NCI-H524 treated with DMSO at 0.1 percent for 48 hours (cell line): Measurements from ENCODE around the gene DNAI2.
A peak's percentile ranks its signal among the peaks of the same experiment; 100 is the strongest.
"Not testable (repeated sequence)": the region's sequence is repeated elsewhere in the genome, so short reads cannot be mapped to it uniquely, and the experiment has no call there.

Experiments used
- DNase-seq: peaks from one replicate; lab custom pipeline; 2025; lab: John Stamatoyannopoulos, UW

Gene DNAI2

DNA sequence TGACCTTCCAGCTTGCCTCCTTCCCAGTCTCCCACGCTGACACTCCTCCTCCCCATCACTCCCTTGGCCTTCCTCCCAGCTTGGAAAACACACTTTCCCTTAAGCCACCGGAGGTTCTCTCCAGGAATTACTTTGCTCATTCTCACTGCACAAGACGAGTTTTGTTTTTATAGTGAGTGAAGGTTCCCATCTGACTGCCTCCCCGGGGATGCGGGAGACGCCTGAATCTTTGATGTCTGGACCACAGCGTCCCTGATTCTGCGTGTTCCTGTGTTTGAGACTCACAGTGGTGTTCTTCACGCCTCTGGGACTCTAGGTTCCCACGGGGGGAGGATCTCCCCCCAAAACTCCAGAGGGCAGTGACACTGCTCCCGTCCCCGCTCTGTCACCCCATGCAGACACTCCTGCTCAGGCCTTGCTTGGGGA lies 2.0 kb downstream of the DNAI2 start:
- no peak for DNase-seq

DNA sequence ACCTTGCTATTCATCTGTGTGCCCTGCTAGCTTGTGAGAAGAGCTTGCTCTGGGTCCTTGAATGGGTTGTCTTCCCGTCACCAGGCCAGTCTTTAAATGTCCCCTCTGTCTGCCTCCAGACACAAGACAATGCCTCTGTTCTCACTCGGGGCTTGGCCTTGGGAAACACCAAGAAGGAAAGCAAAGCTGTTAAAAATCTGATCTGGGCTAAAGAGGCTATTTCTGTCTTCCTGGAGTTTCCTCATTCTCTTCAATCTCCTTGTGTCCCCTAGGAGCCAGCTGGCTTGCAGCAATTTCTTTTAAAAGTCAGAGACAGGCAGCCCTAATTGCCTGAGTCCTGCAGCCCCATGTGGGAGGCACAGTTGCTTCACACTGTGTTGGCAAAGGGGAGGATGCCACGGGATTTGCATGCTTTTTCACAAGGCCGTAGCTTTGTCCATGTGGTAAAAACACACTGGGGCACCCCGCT lies 2.5 kb downstream of the DNAI2 start:
- DNase-seq, result no peak

GRCh38 chr17:74277935-74278334 lies 3.9 kb downstream of the DNAI2 start:
- no peak for DNase-seq

DNA sequence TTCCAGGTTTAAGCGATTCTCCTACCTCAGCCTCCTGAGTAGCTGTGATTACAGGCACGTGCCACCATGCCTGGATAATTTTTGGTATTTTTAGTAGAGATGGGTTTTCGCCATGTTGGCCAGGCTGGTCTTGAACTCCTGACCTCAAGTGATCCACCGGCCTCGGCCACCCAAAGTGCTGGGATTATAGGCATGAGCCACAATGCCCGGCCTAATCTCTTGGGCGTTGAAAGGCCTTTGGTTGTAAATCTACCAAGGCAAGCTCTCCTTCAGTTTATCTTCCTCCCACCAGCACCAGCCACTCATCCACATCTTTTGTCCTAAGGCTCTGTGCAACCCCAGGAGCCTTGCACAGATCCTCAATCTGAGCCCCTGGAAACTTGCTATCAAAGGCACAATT lies 5.6 kb downstream of the DNAI2 start:
- not testable (repeated sequence) for DNase-seq

DNA sequence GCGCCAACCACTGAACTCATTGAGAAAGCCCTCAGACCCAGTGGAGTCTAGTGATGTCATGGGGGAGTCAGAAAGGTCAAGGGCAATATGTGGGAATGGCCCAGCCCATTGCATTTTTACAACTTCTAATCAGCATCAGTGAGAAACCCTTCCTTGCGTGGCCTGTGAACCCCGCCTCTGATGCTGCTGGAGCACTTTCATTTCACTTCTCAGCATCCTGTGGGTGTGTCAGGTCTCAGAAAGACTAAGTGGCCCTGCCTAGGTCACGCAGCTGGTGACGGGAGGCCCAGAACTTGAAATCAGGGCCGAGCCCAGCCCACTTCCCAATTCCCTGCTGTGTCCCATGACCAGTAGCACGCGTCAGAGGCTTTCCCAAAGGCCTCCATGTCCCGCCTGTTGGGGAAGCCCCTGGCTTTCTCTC lies 6.1 kb downstream of the DNAI2 start:
- DNase-seq, result no peak

DNA sequence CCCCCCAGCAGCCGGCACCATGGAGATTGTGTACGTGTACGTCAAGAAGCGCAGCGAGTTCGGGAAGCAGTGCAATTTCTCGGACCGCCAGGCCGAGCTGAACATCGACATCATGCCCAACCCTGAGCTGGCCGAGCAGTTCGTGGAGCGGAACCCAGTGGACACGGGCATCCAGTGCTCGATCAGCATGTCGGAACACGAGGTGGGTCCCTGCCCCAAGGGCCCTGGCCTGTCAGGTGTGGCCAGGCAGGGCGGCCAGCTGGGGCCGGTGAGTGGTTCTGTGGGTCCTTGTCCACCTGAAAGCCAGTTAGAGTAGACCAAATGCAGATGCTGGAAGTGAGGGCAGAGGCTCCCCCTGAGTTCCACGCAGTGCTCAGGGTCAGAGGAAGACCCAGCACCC lies 7.8 kb downstream of the DNAI2 start:
- DNase-seq, result no peak

GRCh38 chr17:74282274-74282586 lies 8.2 kb downstream of the DNAI2 start:
- not testable (repeated sequence) for DNase-seq

GRCh38 chr17:74282587-74283370 lies 8.7 kb downstream of the DNAI2 start:
- no peak for DNase-seq

- no peak for DNase-seq
Measured at GRCh38 chr17:74283371-74283673, 9.3 kb downstream of the DNAI2 start.

DNA sequence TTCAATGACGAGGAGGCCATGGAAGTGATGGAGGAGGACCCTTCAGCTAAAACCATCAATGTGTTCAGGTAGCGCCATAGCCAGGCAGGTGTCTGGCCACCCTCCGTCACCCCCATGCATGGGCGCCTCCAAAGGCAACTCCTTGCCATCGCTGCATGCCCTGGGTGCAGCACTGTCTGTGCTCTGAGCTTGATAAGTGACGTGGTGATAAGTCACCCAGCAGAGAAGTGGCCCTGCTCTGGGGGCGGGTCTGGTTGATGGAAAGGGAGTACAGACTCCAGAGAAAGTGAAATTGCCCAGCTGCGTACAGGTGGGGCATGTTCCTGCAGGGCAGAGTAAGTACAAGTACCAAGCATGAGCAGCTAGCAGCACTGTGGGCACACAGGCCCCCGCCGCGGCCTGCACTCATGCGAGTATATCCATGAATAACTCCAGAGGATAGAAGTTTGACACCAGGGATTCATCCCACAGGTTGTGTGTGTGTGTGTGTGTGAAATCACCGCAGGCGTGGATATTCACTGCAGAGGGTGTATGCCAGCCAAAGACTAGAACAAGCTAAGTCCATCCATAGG lies 13.1 kb downstream of the DNAI2 start:
- no peak for DNase-seq

DNA sequence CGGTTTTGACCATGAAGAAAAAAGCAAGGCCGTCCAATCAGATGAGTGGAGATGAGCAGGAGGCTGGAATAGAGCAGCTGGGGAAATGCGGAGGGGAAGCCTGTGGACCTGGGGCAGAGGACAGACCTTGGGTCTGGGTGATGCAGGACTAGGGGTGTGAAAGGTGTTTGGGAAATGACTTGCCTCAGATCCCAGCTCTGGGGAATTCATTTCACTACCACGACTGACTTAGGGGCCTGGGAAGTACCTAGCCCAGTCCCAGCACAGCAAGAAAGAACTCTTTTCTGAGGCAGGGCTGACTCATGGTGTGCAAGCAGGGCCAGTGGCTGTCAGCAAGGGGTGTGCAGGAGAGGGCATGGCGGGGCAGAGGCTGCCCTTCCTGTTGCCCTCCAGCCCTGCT lies 14.8 kb downstream of the DNAI2 start:
- DNase-seq, result no peak

DNA sequence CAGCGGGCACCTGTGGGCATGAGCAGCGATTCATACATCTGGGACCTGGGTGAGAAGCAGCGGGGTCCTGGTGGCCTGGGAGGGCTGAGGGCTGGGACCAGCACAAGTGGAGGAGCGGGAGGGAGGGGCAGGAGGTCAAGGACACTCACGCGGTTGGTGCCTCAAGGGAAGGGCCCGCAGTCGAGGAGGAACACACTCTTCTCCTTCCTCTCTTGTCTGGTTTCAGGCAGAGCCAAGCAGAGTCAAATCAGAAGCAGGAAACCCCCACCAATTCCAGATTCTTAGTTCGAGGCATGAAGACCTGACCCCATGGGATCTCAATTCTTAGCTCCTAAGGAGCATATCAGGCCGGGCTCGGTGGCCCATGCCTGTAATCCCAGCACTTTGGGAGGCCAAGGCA lies 15.7 kb downstream of the DNAI2 start:
- DNase-seq, result no peak

GRCh38 chr17:74290340-74290739 lies 16.3 kb downstream of the DNAI2 start:
- no peak for DNase-seq

DNA sequence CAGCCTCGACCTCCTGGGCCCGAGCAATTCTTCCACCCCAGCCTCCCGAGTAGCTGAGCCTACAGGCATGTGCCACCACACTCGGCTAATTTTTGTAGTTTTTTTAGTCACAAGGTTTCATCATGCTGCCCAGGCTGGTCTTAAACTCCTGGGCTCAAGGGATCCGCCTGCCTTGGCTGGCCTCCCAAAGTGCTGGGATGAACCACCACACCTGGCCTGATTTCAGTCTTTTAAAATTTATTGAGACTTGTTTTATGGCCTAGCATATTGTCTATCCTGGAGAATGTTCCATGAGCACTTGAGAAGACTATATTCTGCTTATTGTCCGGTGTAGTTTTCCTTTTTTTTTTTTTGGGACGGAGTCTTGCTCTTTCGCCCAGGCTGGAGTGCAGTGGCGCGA lies 18.5 kb downstream of the DNAI2 start:
- DNase-seq, result no peak

DNA sequence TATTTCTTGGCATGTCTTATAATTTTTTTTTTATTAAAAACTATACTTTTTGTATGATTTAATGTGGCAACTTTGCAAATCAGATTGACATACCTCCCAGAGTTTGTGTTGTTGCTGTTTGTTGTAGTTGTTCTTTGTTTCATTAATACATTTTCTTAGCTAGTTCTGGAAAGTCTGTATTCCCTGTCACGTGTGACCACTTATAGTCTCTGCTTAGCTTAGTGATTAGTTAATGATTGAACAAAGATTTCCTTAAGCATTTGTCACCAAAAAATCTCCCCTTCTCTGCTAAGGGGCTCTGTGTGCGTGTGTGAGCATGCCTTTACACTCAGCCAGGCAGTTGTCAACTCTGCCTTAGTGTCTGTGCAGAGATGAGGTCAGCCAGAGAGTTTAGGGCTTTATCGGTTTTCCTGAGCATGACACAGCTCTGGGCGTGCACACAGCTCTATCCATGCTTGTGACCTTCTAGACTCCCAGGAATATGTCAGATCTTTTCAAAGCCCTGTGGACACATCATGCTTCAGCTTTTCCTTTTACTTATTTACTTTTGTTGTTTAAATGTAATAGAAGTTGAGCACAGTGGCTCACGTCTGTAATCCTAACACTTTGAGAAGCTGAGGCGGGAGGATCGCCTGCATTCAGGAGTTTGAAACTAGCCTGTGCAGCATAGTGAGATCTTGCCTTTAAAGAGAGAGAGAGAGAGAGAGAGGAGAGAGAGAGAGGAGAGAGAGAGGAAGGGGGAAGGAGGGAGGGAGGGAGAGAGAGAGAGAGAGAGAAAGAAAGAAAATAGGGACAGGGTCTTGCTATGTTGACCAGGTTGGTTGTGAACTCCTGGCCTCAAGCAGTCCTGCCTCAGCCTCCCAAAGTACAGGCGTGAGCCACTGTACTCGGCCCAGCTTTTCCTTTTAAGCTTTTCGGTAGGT lies 21.9 kb downstream of the DNAI2 start:
- no peak for DNase-seq

GRCh38 chr17:74296548-74296936 lies 22.5 kb downstream of the DNAI2 start:
- DNase-seq, result peak; percentile 51

DNA sequence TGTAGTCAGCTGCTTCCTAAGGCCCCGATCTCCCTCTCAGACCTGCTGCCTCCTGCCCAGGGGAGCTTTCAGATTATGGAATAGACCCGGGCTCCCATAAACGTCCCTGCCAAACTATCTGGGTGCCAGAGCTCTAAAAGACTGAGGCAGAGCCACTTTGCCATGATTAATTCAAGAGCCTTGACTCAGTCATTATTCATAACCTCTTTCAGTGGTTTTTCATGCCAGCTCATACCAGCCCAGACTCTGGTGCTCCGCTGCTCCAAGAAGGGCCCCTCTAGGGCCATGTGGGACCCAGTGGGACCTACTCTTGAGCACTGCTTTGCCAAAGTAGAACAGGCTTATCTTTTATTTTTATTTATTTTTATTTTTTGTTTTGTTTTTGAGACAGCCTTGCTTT lies 23.9 kb downstream of the DNAI2 start:
- no peak for DNase-seq

GRCh38 chr17:74298778-74299177 lies 24.7 kb downstream of the DNAI2 start:
- DNase-seq, result no peak

GRCh38 chr17:74299226-74300009 lies 25.4 kb downstream of the DNAI2 start:
- no peak for DNase-seq

DNA sequence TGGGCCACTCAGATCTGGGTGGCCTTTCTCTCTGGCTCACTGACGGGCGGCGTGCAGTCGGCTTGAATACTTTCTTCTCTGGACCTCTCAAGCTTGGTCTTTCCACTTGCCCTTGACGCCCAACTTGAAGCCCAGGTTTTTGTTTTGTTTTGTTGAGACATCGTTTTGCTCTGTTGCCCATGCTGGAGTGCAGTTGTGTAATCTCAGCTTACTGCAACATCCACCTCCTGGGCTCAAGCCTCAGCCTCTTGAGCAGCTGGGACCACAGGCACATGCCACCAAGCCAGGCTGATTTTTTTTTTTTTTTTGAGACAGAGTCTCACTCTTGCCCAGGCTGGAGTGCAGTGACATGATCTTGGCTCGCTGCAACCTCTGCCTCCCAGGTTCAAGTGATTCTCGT lies 29.3 kb downstream of the DNAI2 start:
- peak; percentile 68 for DNase-seq

DNA sequence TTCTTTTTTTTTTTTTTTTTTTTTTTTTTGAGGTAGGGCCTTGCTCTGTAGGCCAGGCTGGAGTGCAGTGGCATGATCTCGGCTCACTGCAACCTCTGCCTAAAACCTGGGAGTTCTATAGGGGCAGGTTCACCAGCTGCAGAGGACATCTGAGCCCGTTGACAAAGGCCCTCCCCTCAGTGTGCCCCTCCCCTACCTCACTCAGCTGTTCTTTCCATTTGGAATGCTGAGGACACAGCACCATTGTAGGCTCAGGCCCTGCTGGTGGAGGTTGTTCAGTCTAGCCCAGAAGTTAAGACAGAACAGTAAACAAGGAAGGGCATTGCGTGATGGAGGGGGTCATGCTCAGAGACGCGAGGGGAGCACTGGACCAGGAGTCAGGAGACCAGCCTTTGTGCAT lies 30.1 kb downstream of the DNAI2 start:
- DNase-seq, result no peak
